Right lobe of liver (tissue), 6 donors: Measurements from ENCODE around the gene UGT2B11. TPM values are rescaled to one million over a fixed set of nuclear protein-coding genes. Genes with fewer than 3 reads are reported as not detected.
A peak's percentile ranks its signal among the peaks of the same experiment; 100 is the strongest.
"Not testable (repeated sequence)": the region's sequence is repeated elsewhere in the genome, so short reads cannot be mapped to it uniquely, and the experiment has no call there.

Experiments used
- ATAC-seq, 4 donors: fragments of 200-7000 bp; cut with Tn5 transposase; one replicate each; pipeline ENCODE4 v1.9.1; 2020; ENCODE audit warnings: mild to moderate bottlenecking in 4 of 4, moderate library complexity in 4 of 4
- DNase-seq, 3 donors: peaks; one replicate each; pipeline ENCODE4 v3.0.0-alpha.2; 2020
- H3K27ac ChIP-seq, 3 donors: fragments of 200-600 bp; one replicate each; pipeline ENCODE4 v1.8.0; 2022
- H3K27me3 ChIP-seq, 2 donors: fragments of 200-600 bp; one replicate each; pipeline ENCODE4 v1.8.0; 2022
- H3K36me3 ChIP-seq, 4 donors: fragments of 200-600 bp; sonication (generic) in 1 of 4; one replicate each; pipeline versions ENCODE4 v1.5.1 to v1.8.0; 2017 to 2022; ENCODE audit warnings: control low read depth in 1 of 4
- H3K4me1 ChIP-seq, 4 donors: fragments of 200-600 bp; sonication (generic) in 1 of 4; one replicate each; pipeline versions ENCODE4 v1.5.1 to v1.8.0; 2017 to 2022; ENCODE audit warnings: control low read depth in 1 of 4
- H3K4me3 ChIP-seq, 3 donors: fragments of 200-600 bp; one replicate each; pipeline ENCODE4 v1.8.0; 2022
- H3K9me3 ChIP-seq, 4 donors: fragments of 200-600 bp; sonication (generic) in 1 of 4; one replicate each; pipeline versions ENCODE4 v1.5.1 to v1.8.0; 2017 to 2022; ENCODE audit warnings: control low read depth in 1 of 4
- POLR2A ChIP-seq: fragments of 450-650 bp; IDR thresholded peaks from one replicate; pipeline ENCODE4 v1.6.1; 2017; ENCODE audit warnings: antibody characterized with exemption, mild to moderate bottlenecking
- WGBS: methylation state at CpG from one replicate; pipeline ENCODE4 v1.1.6; 2018; ENCODE audit warnings: low coverage, low lambda C conversion rate; ENCODE audit not compliant: insufficient coverage; ENCODE audit errors: missing lambda C conversion rate; 5-methylcytosine and 5-hydroxymethylcytosine counted together
- intact Hi-C, 2 donors: fragments of 100-400 bp; cut with DNase I; formaldehyde crosslinking; loops; one replicate each; pipeline versions ENCODE4 v1.11.2 to v1.14.1; 2022
- total RNA-seq, 6 experiments: library from RNA; depleted of rRNA in 2 of 6; stranded (reverse); fragments of >200 nt in 2 of 6; fragmentation: NEBNext Ultra II Directional in 3 of 6; extraction: Animal tissue kit (Norgen Biotek cat#: 25700) in 3 of 6; gene quantifications; one replicate each; pipeline versions ENCODE4 v1.1.0 to v1.2.4, GENCODE V29; 2016 to 2023
- TF ChIP-seq, protein P1 (sequence below), 4 donors: fragments of 200-600 bp in 3 of 4; fragments of 450-650 bp in 1 of 4; IDR thresholded peaks; one replicate each; pipeline versions ENCODE4 v1.5.1 to v1.8.0; 2016 to 2022; ENCODE audit warnings: antibody characterized with exemption in 4 of 4, mild to moderate bottlenecking in 2 of 4
- donor health status: DM: no; HTN: yes; CAD: no.
- donor health status: DM: no; HTN: no; CAD: no.
- donor health status: DM: no; HTN: no; CAD: no.
- donor health status: DM: no; HTN: yes; CAD: no.
- donor health status: DM: no; HTN: yes; CAD: no.

UGT2B11 gene
- total RNA-seq, 6 experiments from 2014 or later, result 0.29 to 1.4 (median 1.1) TPM

- no peak for ATAC-seq
Observed at GRCh38 chr4:69239092-69239491, 24.5 kb upstream of the UGT2B11 start.

DNA sequence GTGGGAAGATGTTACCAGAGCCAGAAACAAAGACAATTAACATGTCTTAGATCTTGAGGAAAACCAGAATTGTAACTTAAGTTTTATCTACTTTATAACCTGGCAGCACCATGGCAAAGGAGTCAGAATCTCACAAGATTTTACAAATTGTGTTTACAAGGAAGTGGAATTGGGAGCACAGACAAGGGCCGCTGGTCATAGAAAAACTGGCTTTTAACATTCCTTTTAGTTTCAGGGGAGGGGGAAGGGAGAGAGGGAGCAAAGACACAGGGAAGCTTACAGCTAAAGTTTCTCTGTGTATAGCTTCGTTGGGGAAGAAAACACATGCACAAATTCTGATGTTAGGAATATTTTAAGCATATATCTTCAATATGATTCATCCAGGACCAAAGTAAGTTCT, 10.3 kb upstream of the UGT2B11 start:
- TF ChIP-seq, protein P1, sequence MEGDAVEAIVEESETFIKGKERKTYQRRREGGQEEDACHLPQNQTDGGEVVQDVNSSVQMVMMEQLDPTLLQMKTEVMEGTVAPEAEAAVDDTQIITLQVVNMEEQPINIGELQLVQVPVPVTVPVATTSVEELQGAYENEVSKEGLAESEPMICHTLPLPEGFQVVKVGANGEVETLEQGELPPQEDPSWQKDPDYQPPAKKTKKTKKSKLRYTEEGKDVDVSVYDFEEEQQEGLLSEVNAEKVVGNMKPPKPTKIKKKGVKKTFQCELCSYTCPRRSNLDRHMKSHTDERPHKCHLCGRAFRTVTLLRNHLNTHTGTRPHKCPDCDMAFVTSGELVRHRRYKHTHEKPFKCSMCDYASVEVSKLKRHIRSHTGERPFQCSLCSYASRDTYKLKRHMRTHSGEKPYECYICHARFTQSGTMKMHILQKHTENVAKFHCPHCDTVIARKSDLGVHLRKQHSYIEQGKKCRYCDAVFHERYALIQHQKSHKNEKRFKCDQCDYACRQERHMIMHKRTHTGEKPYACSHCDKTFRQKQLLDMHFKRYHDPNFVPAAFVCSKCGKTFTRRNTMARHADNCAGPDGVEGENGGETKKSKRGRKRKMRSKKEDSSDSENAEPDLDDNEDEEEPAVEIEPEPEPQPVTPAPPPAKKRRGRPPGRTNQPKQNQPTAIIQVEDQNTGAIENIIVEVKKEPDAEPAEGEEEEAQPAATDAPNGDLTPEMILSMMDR (IDR thresholded peaks at IDR 0.05), result no peak
- no peak for TF ChIP-seq POLR2A
- no peak overlapping the region for H3K27ac ChIP-seq
- 18% methylated on average over 2 of the region's 2 CpGs for WGBS

More at GRCh38 chr4:69239092-69239491, 24.5 kb upstream of the UGT2B11 start:
- no peak overlapping the region for H3K27ac ChIP-seq
- no peaks in the 10 kb centered on the region for H3K36me3 ChIP-seq
- 79% methylated on average over 2 of the region's 2 CpGs for WGBS
- intact Hi-C loops, result no loop called here
- no peak for DNase-seq
- H3K27me3 ChIP-seq, result no peaks in the 10 kb centered on the region
- H3K4me1 ChIP-seq, result no peaks in the 10 kb centered on the region
- no peak overlapping the region for H3K4me3 ChIP-seq
- no peak for TF ChIP-seq POLR2A
- TF ChIP-seq, protein P1 (IDR thresholded peaks at IDR 0.05), result no peak
- no peaks in the 10 kb centered on the region for H3K9me3 ChIP-seq

DNA sequence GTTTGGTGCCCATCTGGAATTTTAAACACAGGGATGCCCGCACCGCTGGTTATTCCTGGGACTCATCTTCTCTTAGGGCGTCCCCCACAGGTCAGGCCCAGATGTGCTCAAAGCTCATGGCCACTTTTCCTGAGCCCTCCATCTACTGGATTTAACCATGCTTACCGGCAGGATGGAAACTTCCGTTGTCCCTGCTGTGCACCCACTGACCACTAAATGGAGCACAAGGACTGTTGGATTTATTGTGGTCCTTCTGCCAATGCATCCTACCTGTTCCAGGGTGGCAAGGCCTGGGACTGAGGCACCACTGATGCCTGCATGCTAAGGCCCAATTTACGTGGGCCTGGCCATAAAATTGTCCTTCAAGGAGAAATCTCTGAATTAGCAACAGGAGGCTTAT, 8.7 kb upstream of the UGT2B11 start:
- H3K4me3 ChIP-seq, H3K4me1 ChIP-seq, DNase-seq, intact Hi-C loops, H3K27ac ChIP-seq, H3K27me3 ChIP-seq, H3K9me3 ChIP-seq, H3K36me3 ChIP-seq: not testable (repeated sequence)
- WGBS, result 88% methylated on average over 6 of the region's 6 CpGs
- peak in 1 of 4 donors; percentile 50 for ATAC-seq

More for the DNA sequence above, 10.3 kb upstream of the UGT2B11 start:
- H3K9me3 ChIP-seq, result no peaks in the 10 kb centered on the region
- H3K4me3 ChIP-seq, result no peak overlapping the region
- H3K27me3 ChIP-seq, result no peaks in the 10 kb centered on the region
- no peaks in the 10 kb centered on the region for H3K4me1 ChIP-seq
- DNase-seq, result no peak
- no peaks in the 10 kb centered on the region for H3K36me3 ChIP-seq
- no peak for ATAC-seq
- intact Hi-C loops, result no loop called here

DNA sequence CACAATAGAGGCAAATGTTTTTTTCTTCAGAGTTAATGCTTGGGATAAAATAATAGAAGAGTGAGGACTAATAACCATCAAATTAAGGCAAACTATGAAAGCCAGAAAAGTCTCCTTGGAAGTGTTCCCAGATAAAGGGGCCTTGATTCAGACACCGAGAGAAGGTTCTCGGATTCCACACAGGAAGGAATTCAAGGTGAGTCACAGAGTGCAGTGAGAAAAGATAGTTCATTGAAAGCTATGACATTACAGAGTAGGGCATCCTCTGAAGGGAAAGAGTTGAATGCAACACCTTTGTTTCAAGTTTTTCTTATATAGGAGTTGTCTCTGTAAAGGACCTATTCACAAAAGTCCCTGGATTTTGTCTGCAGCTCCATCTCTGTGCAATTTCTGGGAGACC, 3.9 kb upstream of the UGT2B11 start:
- DNase-seq, H3K36me3 ChIP-seq, H3K27ac ChIP-seq, H3K4me1 ChIP-seq, H3K4me3 ChIP-seq, ATAC-seq, H3K9me3 ChIP-seq, H3K27me3 ChIP-seq, intact Hi-C loops: not testable (repeated sequence)
- WGBS, result 71% methylated on average over 2 of the region's 2 CpGs

GRCh38 chr4:69210911-69211310, 3.6 kb downstream of the UGT2B11 start:
- H3K9me3 ChIP-seq, result no peaks in the 10 kb centered on the region
- H3K36me3 ChIP-seq, result no peaks in the 10 kb centered on the region
- no peak overlapping the region for H3K4me3 ChIP-seq
- no peaks in the 10 kb centered on the region for H3K27me3 ChIP-seq
- no peak overlapping the region for H3K27ac ChIP-seq
- intact Hi-C loops, result no loop called here
- H3K4me1 ChIP-seq, result peaks cover 0 to 7% (median 0%) of the 10 kb centered on the region in 4 donors
- TF ChIP-seq, protein P1 (IDR thresholded peaks at IDR 0.05), result no peak
- TF ChIP-seq POLR2A, result no peak
- 77% methylated on average over 1 of the region's 1 CpG for WGBS
- ATAC-seq (no peak), DNase-seq (no peak)

DNA sequence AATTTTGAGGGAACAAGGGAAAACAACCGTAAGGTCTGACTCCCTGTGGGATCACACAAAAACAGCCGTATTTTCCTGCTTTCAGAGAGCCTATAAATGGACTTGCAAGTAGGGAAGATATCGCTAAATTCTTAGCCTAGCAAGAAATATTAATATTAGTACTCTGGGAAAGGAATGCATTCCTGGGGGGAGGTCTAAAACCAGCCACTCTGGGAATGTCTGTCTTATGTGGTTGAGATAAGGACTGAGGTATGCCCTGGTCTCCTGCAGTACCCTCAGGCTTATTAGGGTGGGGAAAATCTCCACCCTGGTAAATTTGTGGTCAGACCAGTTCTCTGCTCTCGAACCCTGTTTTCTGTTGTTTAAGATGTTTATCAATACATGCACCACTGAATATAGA, 16.0 kb downstream of the UGT2B11 start:
- DNase-seq, H3K27me3 ChIP-seq, H3K4me3 ChIP-seq, ATAC-seq, H3K9me3 ChIP-seq, H3K27ac ChIP-seq, intact Hi-C loops, H3K36me3 ChIP-seq: not testable (repeated sequence)
- 85% methylated on average over 4 of the region's 4 CpGs for WGBS
- peaks cover 0 to 10% (median 0%) of the 10 kb centered on the region in 4 donors for H3K4me1 ChIP-seq
